ENCODE measurements around the gene URI1.
"Not testable (repeated sequence)": the region's sequence is repeated elsewhere in the genome, so short reads cannot be mapped to it uniquely, and the experiment has no call there.

Gene URI1

GRCh38 chr19:30034321-30034720 is 92.3 kb downstream of the URI1 start:
- Histone ChIP-seq H3K9ac (ENCODE audit: low read depth, low read length) (no peak overlapping the region), H3K27me3 (ENCODE audit: control insufficient read depth, insufficient read depth, low read length) (no peaks in the 10 kb centered on the region), H3K4me3 (ENCODE audit: low read depth, low read length) (no peak overlapping the region), H3K36me3 (ENCODE audit: control insufficient read depth, insufficient read depth, low read length) (no peaks in the 10 kb centered on the region), H3K4me1 (ENCODE audit: control insufficient read depth, insufficient read depth, low read length) (no peaks in the 10 kb centered on the region), H3K9me3 (ENCODE audit: control insufficient read depth, insufficient read depth, low read length) (no peaks in the 10 kb centered on the region)

GRCh38 chr19:30036154-30037129 is 94.4 kb downstream of the URI1 start:
- Histone ChIP-seq H3K4me1 (ENCODE audit: control insufficient read depth, insufficient read depth, low read length) (no peaks in the 10 kb centered on the region), H3K36me3 (ENCODE audit: control insufficient read depth, insufficient read depth, low read length) (no peaks in the 10 kb centered on the region), H3K4me3 (ENCODE audit: low read depth, low read length) (no peak overlapping the region), H3K9ac (ENCODE audit: low read depth, low read length) (no peak overlapping the region), H3K9me3 (ENCODE audit: control insufficient read depth, insufficient read depth, low read length) (peaks cover 4% of the 10 kb centered on the region), H3K27me3 (ENCODE audit: control insufficient read depth, insufficient read depth, low read length) (no peaks in the 10 kb centered on the region)

- Histone ChIP-seq H3K36me3 (ENCODE audit: control insufficient read depth, insufficient read depth, low read length) (no peaks in the 10 kb centered on the region), H3K4me3 (ENCODE audit: low read depth, low read length) (no peak overlapping the region), H3K4me1 (ENCODE audit: control insufficient read depth, insufficient read depth, low read length) (no peaks in the 10 kb centered on the region), H3K27me3 (ENCODE audit: control insufficient read depth, insufficient read depth, low read length) (no peaks in the 10 kb centered on the region), H3K9ac (ENCODE audit: low read depth, low read length) (no peak overlapping the region), H3K9me3 (ENCODE audit: control insufficient read depth, insufficient read depth, low read length) (peaks cover 4% of the 10 kb centered on the region)
Observed at GRCh38 chr19:30037835-30038234, 95.8 kb downstream of the URI1 start.

GRCh38 chr19:30041931-30042330 is 99.9 kb downstream of the URI1 start:
- H3K36me3 ChIP-seq (ENCODE audit: control insufficient read depth, insufficient read depth, low read length); H3K9me3 ChIP-seq (ENCODE audit: control insufficient read depth, insufficient read depth, low read length); H3K27me3 ChIP-seq (ENCODE audit: control insufficient read depth, insufficient read depth, low read length); H3K4me1 ChIP-seq (ENCODE audit: control insufficient read depth, insufficient read depth, low read length); H3K4me3 ChIP-seq (ENCODE audit: low read depth, low read length); H3K9ac ChIP-seq (ENCODE audit: low read depth, low read length): not testable (repeated sequence)

GRCh38 chr19:30043008-30043407 is 101.0 kb downstream of the URI1 start:
- H3K9me3 ChIP-seq (ENCODE audit: control insufficient read depth, insufficient read depth, low read length); H3K9ac ChIP-seq (ENCODE audit: low read depth, low read length); H3K27me3 ChIP-seq (ENCODE audit: control insufficient read depth, insufficient read depth, low read length); H3K36me3 ChIP-seq (ENCODE audit: control insufficient read depth, insufficient read depth, low read length); H3K4me1 ChIP-seq (ENCODE audit: control insufficient read depth, insufficient read depth, low read length); H3K4me3 ChIP-seq (ENCODE audit: low read depth, low read length): not testable (repeated sequence)

GRCh38 chr19:30044273-30045248 is 102.5 kb downstream of the URI1 start:
- no peak overlapping the region for H3K4me3 ChIP-seq (ENCODE audit: low read depth, low read length)
- no peaks in the 10 kb centered on the region for H3K4me1 ChIP-seq (ENCODE audit: control insufficient read depth, insufficient read depth, low read length)
- peaks cover 4% of the 10 kb centered on the region for H3K9me3 ChIP-seq (ENCODE audit: control insufficient read depth, insufficient read depth, low read length)

GRCh38 chr19:30046522-30046921 is 104.5 kb downstream of the URI1 start:
- Histone ChIP-seq H3K27me3 (ENCODE audit: control insufficient read depth, insufficient read depth, low read length) (no peaks in the 10 kb centered on the region), H3K4me3 (ENCODE audit: low read depth, low read length) (no peak overlapping the region), H3K9me3 (ENCODE audit: control insufficient read depth, insufficient read depth, low read length) (no peaks in the 10 kb centered on the region), H3K4me1 (ENCODE audit: control insufficient read depth, insufficient read depth, low read length) (no peaks in the 10 kb centered on the region), H3K36me3 (ENCODE audit: control insufficient read depth, insufficient read depth, low read length) (no peaks in the 10 kb centered on the region), H3K9ac (ENCODE audit: low read depth, low read length) (no peak overlapping the region)

More at GRCh38 chr19:30044273-30045248, 102.5 kb downstream of the URI1 start:
- Histone ChIP-seq H3K27me3 (ENCODE audit: control insufficient read depth, insufficient read depth, low read length) (no peaks in the 10 kb centered on the region), H3K36me3 (ENCODE audit: control insufficient read depth, insufficient read depth, low read length) (no peaks in the 10 kb centered on the region), H3K9ac (ENCODE audit: low read depth, low read length) (no peak overlapping the region)

GRCh38 chr19:30047432-30047831 is 105.4 kb downstream of the URI1 start:
- no peak overlapping the region for H3K9ac ChIP-seq (ENCODE audit: low read depth, low read length)
- no peaks in the 10 kb centered on the region for H3K27me3 ChIP-seq (ENCODE audit: control insufficient read depth, insufficient read depth, low read length)
- no peaks in the 10 kb centered on the region for H3K36me3 ChIP-seq (ENCODE audit: control insufficient read depth, insufficient read depth, low read length)
- no peaks in the 10 kb centered on the region for H3K4me1 ChIP-seq (ENCODE audit: control insufficient read depth, insufficient read depth, low read length)
- H3K4me3 ChIP-seq (ENCODE audit: low read depth, low read length) = no peak overlapping the region
- no peaks in the 10 kb centered on the region for H3K9me3 ChIP-seq (ENCODE audit: control insufficient read depth, insufficient read depth, low read length)

- Histone ChIP-seq H3K27me3 (ENCODE audit: control insufficient read depth, insufficient read depth, low read length) (no peaks in the 10 kb centered on the region), H3K9ac (ENCODE audit: low read depth, low read length) (no peak overlapping the region), H3K4me3 (ENCODE audit: low read depth, low read length) (no peak overlapping the region), H3K9me3 (ENCODE audit: control insufficient read depth, insufficient read depth, low read length) (no peaks in the 10 kb centered on the region), H3K4me1 (ENCODE audit: control insufficient read depth, insufficient read depth, low read length) (no peaks in the 10 kb centered on the region), H3K36me3 (ENCODE audit: control insufficient read depth, insufficient read depth, low read length) (no peaks in the 10 kb centered on the region)
Observed at GRCh38 chr19:30049226-30049625, 107.2 kb downstream of the URI1 start.

- H3K9me3 ChIP-seq (ENCODE audit: control insufficient read depth, insufficient read depth, low read length) = no peaks in the 10 kb centered on the region
- H3K9ac ChIP-seq (ENCODE audit: low read depth, low read length) = no peak overlapping the region
- H3K27me3 ChIP-seq (ENCODE audit: control insufficient read depth, insufficient read depth, low read length) = no peaks in the 10 kb centered on the region
Observed at GRCh38 chr19:30049846-30050667, 108.0 kb downstream of the URI1 start.

More at GRCh38 chr19:30049846-30050667, 108.0 kb downstream of the URI1 start:
- H3K4me3 ChIP-seq (ENCODE audit: low read depth, low read length) = no peak overlapping the region
- H3K4me1 ChIP-seq (ENCODE audit: control insufficient read depth, insufficient read depth, low read length) = no peaks in the 10 kb centered on the region
- no peaks in the 10 kb centered on the region for H3K36me3 ChIP-seq (ENCODE audit: control insufficient read depth, insufficient read depth, low read length)

Measured in iPS-15b (cell line).